ENCODE measurements around the gene SIL1. TPM values are rescaled to one million over a fixed set of nuclear protein-coding genes. Genes with fewer than 3 reads are reported as not detected.
"Not testable (repeated sequence)": the region's sequence is repeated elsewhere in the genome, so short reads cannot be mapped to it uniquely, and the experiment has no call there.

The SIL1 gene
- total RNA-seq, 2 donors from 2014 or later: 24.4 to 27.0 TPM

- Mint-ChIP-seq H3K36me3 (ENCODE audit: low read depth) (peaks cover 17% of the 10 kb centered on the region), H3K9me3 (no peaks in the 10 kb centered on the region), H3K4me1 (no peaks in the 10 kb centered on the region), H3K27me3 (no peaks in the 10 kb centered on the region), H3K4me3 (no peak overlapping the region), H3K27ac (no peak overlapping the region)
- no peak for ATAC-seq (replicated peaks)
These were observed 146.8 kb downstream of the SIL1 start for GRCh38 chr5:139051392-139051791.

- H3K36me3 Mint-ChIP-seq (ENCODE audit: low read depth): peaks cover 17% of the 10 kb centered on the region
- H3K4me3 Mint-ChIP-seq: no peak overlapping the region
- no peaks in the 10 kb centered on the region for H3K4me1 Mint-ChIP-seq
- no peaks in the 10 kb centered on the region for H3K27me3 Mint-ChIP-seq
- no peak for ATAC-seq (replicated peaks)
- no peak overlapping the region for H3K27ac Mint-ChIP-seq
- H3K9me3 Mint-ChIP-seq: no peaks in the 10 kb centered on the region
These were observed 147.7 kb downstream of the SIL1 start for GRCh38 chr5:139050432-139050831.

GRCh38 chr5:139049780-139050179, 148.4 kb downstream of the SIL1 start:
- Mint-ChIP-seq H3K4me3 (no peak overlapping the region), H3K4me1 (no peaks in the 10 kb centered on the region), H3K36me3 (ENCODE audit: low read depth) (peaks cover 17% of the 10 kb centered on the region), H3K27me3 (no peaks in the 10 kb centered on the region), H3K27ac (no peak overlapping the region), H3K9me3 (no peaks in the 10 kb centered on the region)
- no peak for ATAC-seq (replicated peaks)

GRCh38 chr5:139046551-139046950, 151.6 kb downstream of the SIL1 start:
- Mint-ChIP-seq H3K9me3 (no peaks in the 10 kb centered on the region), H3K27ac (no peak overlapping the region), H3K27me3 (no peaks in the 10 kb centered on the region), H3K4me1 (no peaks in the 10 kb centered on the region), H3K4me3 (no peak overlapping the region), H3K36me3 (ENCODE audit: low read depth) (peaks cover 24% of the 10 kb centered on the region)
- ATAC-seq (replicated peaks): no peak

- peaks cover 21% of the 10 kb centered on the region for H3K36me3 Mint-ChIP-seq (ENCODE audit: low read depth)
- ATAC-seq (replicated peaks): no peak
- H3K4me1 Mint-ChIP-seq: no peaks in the 10 kb centered on the region
- no peak overlapping the region for H3K4me3 Mint-ChIP-seq
- no peaks in the 10 kb centered on the region for H3K27me3 Mint-ChIP-seq
- H3K9me3 Mint-ChIP-seq: peaks cover 2% of the 10 kb centered on the region
- H3K27ac Mint-ChIP-seq: no peak overlapping the region
These were observed 154.8 kb downstream of the SIL1 start for GRCh38 chr5:139043157-139043905.

- Mint-ChIP-seq H3K4me3 (no peak overlapping the region), H3K27ac (no peak overlapping the region), H3K4me1 (no peaks in the 10 kb centered on the region), H3K27me3 (no peaks in the 10 kb centered on the region), H3K9me3 (peaks cover 3% of the 10 kb centered on the region), H3K36me3 (ENCODE audit: low read depth) (peaks cover 21% of the 10 kb centered on the region)
- ATAC-seq (replicated peaks): no peak
These were observed 158.1 kb downstream of the SIL1 start for GRCh38 chr5:139040081-139040480.

- H3K9me3 Mint-ChIP-seq: peaks cover 3% of the 10 kb centered on the region
These were observed 159.4 kb downstream of the SIL1 start for GRCh38 chr5:139038613-139039305.

GRCh38 chr5:139037732-139038131, 160.4 kb downstream of the SIL1 start:
- H3K27ac Mint-ChIP-seq: no peak overlapping the region
- H3K27me3 Mint-ChIP-seq: no peaks in the 10 kb centered on the region
- no peak overlapping the region for H3K4me3 Mint-ChIP-seq
- H3K36me3 Mint-ChIP-seq (ENCODE audit: low read depth): peaks cover 21% of the 10 kb centered on the region
- H3K9me3 Mint-ChIP-seq: peaks cover 10% of the 10 kb centered on the region
- peak; percentile 23 for ATAC-seq (replicated peaks)
- H3K4me1 Mint-ChIP-seq: no peaks in the 10 kb centered on the region

More at GRCh38 chr5:139038613-139039305, 159.4 kb downstream of the SIL1 start:
- no peak overlapping the region for H3K4me3 Mint-ChIP-seq
- no peaks in the 10 kb centered on the region for H3K27me3 Mint-ChIP-seq
- H3K36me3 Mint-ChIP-seq (ENCODE audit: low read depth): peaks cover 21% of the 10 kb centered on the region
- no peaks in the 10 kb centered on the region for H3K4me1 Mint-ChIP-seq
- no peak for ATAC-seq (replicated peaks)
- peak overlapping the region; percentile 52 for H3K27ac Mint-ChIP-seq

- H3K9me3 Mint-ChIP-seq; ATAC-seq (replicated peaks); H3K4me1 Mint-ChIP-seq; H3K27me3 Mint-ChIP-seq; H3K4me3 Mint-ChIP-seq; H3K27ac Mint-ChIP-seq: not testable (repeated sequence)
- peaks cover 12% of the 10 kb centered on the region for H3K36me3 Mint-ChIP-seq (ENCODE audit: low read depth)
These were observed 161.8 kb downstream of the SIL1 start for GRCh38 chr5:139036332-139036731.

GRCh38 chr5:139027150-139027549, 171.0 kb downstream of the SIL1 start:
- no peaks in the 10 kb centered on the region for H3K9me3 Mint-ChIP-seq
- no peaks in the 10 kb centered on the region for H3K27me3 Mint-ChIP-seq
- no peak overlapping the region for H3K27ac Mint-ChIP-seq
- no peak overlapping the region for H3K4me3 Mint-ChIP-seq
- ATAC-seq (replicated peaks): peak; percentile 56
- H3K36me3 Mint-ChIP-seq (ENCODE audit: low read depth): peaks cover 12% of the 10 kb centered on the region
- H3K4me1 Mint-ChIP-seq: no peaks in the 10 kb centered on the region

- H3K27me3 Mint-ChIP-seq: no peaks in the 10 kb centered on the region
- H3K4me3 Mint-ChIP-seq: no peak overlapping the region
- no peaks in the 10 kb centered on the region for H3K4me1 Mint-ChIP-seq
- peaks cover 23% of the 10 kb centered on the region for H3K36me3 Mint-ChIP-seq (ENCODE audit: low read depth)
- no peak overlapping the region for H3K27ac Mint-ChIP-seq
- no peaks in the 10 kb centered on the region for H3K9me3 Mint-ChIP-seq
- no peak for ATAC-seq (replicated peaks)
These were observed 172.5 kb downstream of the SIL1 start for GRCh38 chr5:139025651-139026050.

GRCh38 chr5:139023286-139023685, 174.9 kb downstream of the SIL1 start:
- Mint-ChIP-seq H3K9me3 (no peaks in the 10 kb centered on the region), H3K27ac (peak overlapping the region; percentile 53), H3K36me3 (ENCODE audit: low read depth) (peaks cover 47% of the 10 kb centered on the region), H3K4me3 (no peak overlapping the region), H3K4me1 (no peaks in the 10 kb centered on the region), H3K27me3 (no peaks in the 10 kb centered on the region)
- no peak for ATAC-seq (replicated peaks)

GRCh38 chr5:139022528-139022927, 175.6 kb downstream of the SIL1 start:
- no peak overlapping the region for H3K27ac Mint-ChIP-seq
- H3K4me3 Mint-ChIP-seq: no peak overlapping the region
- no peaks in the 10 kb centered on the region for H3K4me1 Mint-ChIP-seq
- H3K27me3 Mint-ChIP-seq: no peaks in the 10 kb centered on the region
- peaks cover 51% of the 10 kb centered on the region for H3K36me3 Mint-ChIP-seq (ENCODE audit: low read depth)
- no peaks in the 10 kb centered on the region for H3K9me3 Mint-ChIP-seq
- ATAC-seq (replicated peaks): no peak

GRCh38 chr5:139021346-139021745, 176.8 kb downstream of the SIL1 start:
- Mint-ChIP-seq H3K9me3 (no peaks in the 10 kb centered on the region), H3K4me1 (no peaks in the 10 kb centered on the region), H3K4me3 (no peak overlapping the region), H3K27me3 (no peaks in the 10 kb centered on the region), H3K36me3 (ENCODE audit: low read depth) (peaks cover 54% of the 10 kb centered on the region), H3K27ac (no peak overlapping the region)
- no peak for ATAC-seq (replicated peaks)

GRCh38 chr5:139019880-139020279, 178.3 kb downstream of the SIL1 start:
- H3K36me3 Mint-ChIP-seq (ENCODE audit: low read depth): peaks cover 58% of the 10 kb centered on the region
- H3K4me3 Mint-ChIP-seq: no peak overlapping the region
- no peak for ATAC-seq (replicated peaks)
- H3K27me3 Mint-ChIP-seq: no peaks in the 10 kb centered on the region
- H3K4me1 Mint-ChIP-seq: no peaks in the 10 kb centered on the region
- H3K9me3 Mint-ChIP-seq: no peaks in the 10 kb centered on the region
- H3K27ac Mint-ChIP-seq: no peak overlapping the region
